ENCODE measurements around the gene PDS5A.

DNA sequence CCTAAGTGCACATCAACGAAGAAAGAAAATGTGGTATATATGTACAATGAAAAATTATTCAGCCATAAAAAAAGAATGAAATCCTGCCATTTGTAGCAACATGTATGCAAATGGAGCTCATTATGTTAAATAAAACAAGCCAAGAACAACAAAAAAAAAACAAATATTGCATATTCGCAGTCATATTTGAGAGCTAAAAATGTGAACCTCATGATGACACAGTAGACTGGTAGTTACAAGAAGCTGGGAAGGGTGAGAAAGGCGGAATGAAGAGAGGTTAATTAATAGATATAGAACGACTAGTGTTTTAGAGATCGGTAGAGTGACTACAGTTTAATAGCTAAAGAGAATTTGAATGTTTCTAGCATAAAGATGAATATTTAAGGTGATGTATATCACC lies 89.2 kb downstream of the PDS5A start:
- TF ChIP-seq ATF7 (IDR thresholded peaks at IDR 0.05) (no peak), ATF7 (CRISPR knock-in tag; IDR thresholded peaks at IDR 0.05) (no peak), E2F5 (CRISPR knock-in tag; conservative IDR thresholded peaks at IDR 0.05) (no peak), KAT7 (CRISPR knock-in tag; IDR thresholded peaks at IDR 0.05; ENCODE audit: borderline replicate concordance) (no peak), ZNF30 (CRISPR knock-in tag; IDR thresholded peaks at IDR 0.05) (no peak), YY1 (IDR thresholded peaks at IDR 0.05; ENCODE audit: insufficient read depth, insufficient replicate concordance, low read depth, low read length) (no peak)
- TF ChIP-seq, protein P1, sequence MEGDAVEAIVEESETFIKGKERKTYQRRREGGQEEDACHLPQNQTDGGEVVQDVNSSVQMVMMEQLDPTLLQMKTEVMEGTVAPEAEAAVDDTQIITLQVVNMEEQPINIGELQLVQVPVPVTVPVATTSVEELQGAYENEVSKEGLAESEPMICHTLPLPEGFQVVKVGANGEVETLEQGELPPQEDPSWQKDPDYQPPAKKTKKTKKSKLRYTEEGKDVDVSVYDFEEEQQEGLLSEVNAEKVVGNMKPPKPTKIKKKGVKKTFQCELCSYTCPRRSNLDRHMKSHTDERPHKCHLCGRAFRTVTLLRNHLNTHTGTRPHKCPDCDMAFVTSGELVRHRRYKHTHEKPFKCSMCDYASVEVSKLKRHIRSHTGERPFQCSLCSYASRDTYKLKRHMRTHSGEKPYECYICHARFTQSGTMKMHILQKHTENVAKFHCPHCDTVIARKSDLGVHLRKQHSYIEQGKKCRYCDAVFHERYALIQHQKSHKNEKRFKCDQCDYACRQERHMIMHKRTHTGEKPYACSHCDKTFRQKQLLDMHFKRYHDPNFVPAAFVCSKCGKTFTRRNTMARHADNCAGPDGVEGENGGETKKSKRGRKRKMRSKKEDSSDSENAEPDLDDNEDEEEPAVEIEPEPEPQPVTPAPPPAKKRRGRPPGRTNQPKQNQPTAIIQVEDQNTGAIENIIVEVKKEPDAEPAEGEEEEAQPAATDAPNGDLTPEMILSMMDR (CRISPR knock-in tag; IDR thresholded peaks at IDR 0.05), result no peak

Measured in HepG2 (cell line).